Thyroid gland (tissue), 4 donors: ENCODE data around the gene FERMT3. TPM values are rescaled to one million over a fixed set of nuclear protein-coding genes. Genes with fewer than 3 reads are reported as not detected.

Source experiments
- DNase-seq, 2 donors: peaks; one replicate each; pipeline ENCODE4 v3.0.0-alpha.2; 2019
- H3K27ac ChIP-seq, 3 donors: fragments of 200-600 bp; sonication (generic); 1 replicate in 2 of 3; 2 replicates in 1 of 3; pipeline ENCODE4 v1.5.1; 2016 to 2019; ENCODE audit warnings: mild to moderate bottlenecking in 1 of 3, moderate library complexity in 1 of 3
- H3K27me3 ChIP-seq: fragments of 200-600 bp; sonication (generic); one replicate; pipeline ENCODE4 v1.5.1; 2019
- H3K36me3 ChIP-seq, 2 donors: fragments of 200-600 bp; sonication (generic); one replicate each; pipeline ENCODE4 v1.5.1; 2016 to 2019
- H3K4me1 ChIP-seq, 2 donors: fragments of 200-600 bp; sonication (generic); one replicate each; pipeline ENCODE4 v1.5.1; 2017 to 2019
- H3K4me3 ChIP-seq, 3 donors: fragments of 200-600 bp; sonication (generic); replicated peaks in 1 of 3; 1 replicate in 2 of 3; 2 replicates in 1 of 3; pipeline ENCODE4 v1.5.1; 2016; ENCODE audit warnings: mild to moderate bottlenecking in 1 of 3
- H3K9me3 ChIP-seq: fragments of 200-600 bp; sonication (generic); one replicate; pipeline ENCODE4 v1.5.1; 2017
- POLR2A ChIP-seq, 2 donors: fragments of 450-650 bp; IDR thresholded peaks; one replicate each; pipeline ENCODE4 v1.6.1; 2017; ENCODE audit warnings: antibody characterized with exemption in 2 of 2, mild to moderate bottlenecking in 2 of 2, moderate library complexity in 1 of 2
- WGBS, 2 donors: methylation state at CpG; one replicate each; pipeline ENCODE4 v1.1.5; 2017; 5-methylcytosine and 5-hydroxymethylcytosine counted together
- intact Hi-C: fragments of 100-400 bp; cut with DNase I; formaldehyde crosslinking; loops from one replicate; pipeline ENCODE4 v1.15.1; 2023
- total RNA-seq, 4 donors: library from RNA; depleted of rRNA; stranded (reverse); fragments of >200 nt; gene quantifications; one replicate each; pipeline ENCODE4 v1.2.3, GENCODE V29; 2016
- TF ChIP-seq, protein P1 (sequence below), 6 experiments: fragments of 200-600 bp in 3 of 6; fragments of 450-650 bp in 3 of 6; sonication (generic) in 3 of 6; IDR thresholded peaks; one replicate each; pipeline ENCODE4 v1.5.1; 2016 to 2019; ENCODE audit warnings: antibody characterized with exemption in 6 of 6, mild to moderate bottlenecking in 2 of 6, inconsistent platforms in 1 of 6, moderate library complexity in 1 of 6

Gene FERMT3
- total RNA-seq, 4 donors from 2014 or later = 7.6 to 13.9 (median 10.8) TPM

DNA sequence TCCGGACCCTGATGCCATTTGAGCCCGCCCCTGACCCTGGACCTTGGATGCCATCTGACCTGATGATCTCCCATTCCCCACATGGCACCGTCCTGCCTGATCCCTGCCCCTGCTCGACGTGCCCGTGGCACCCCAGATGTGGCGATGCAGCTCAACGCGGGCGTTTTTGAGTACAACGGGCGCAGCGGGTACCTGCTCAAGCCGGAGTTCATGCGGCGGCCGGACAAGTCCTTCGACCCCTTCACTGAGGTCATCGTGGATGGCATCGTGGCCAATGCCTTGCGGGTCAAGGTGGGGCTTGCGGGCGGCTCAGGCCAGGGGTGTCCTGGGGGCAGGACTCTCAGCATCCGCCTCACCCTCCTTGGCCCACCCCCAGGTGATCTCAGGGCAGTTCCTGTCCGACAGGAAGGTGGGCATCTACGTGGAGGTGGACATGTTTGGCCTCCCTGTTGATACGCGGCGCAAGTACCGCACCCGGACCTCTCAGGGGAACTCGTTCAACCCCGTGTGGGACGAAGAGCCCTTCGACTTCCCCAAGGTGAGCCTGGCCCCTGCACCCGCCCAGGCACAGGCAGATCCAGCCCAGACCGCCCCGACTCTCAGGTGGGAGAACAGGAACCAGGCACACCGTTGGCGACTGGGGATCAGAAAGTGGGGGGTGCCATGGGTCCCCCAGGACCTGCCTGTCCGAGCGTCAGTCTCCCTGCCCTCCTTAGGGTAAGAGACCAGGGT is 55.9 kb downstream of the FERMT3 start:
- Histone ChIP-seq H3K4me3 (no peak overlapping the region), H3K27ac (no peak overlapping the region), H3K36me3 (peaks cover 27 to 28% of the 10 kb centered on the region in 2 donors), H3K9me3 (no peaks in the 10 kb centered on the region), H3K4me1 (peaks cover 2 to 7% of the 10 kb centered on the region in 2 donors), H3K27me3 (no peaks in the 10 kb centered on the region)
- WGBS, 2 donors = 96 to 97% methylated on average over 20 to 40 of the region's 42 CpGs
- TF ChIP-seq, protein P1, sequence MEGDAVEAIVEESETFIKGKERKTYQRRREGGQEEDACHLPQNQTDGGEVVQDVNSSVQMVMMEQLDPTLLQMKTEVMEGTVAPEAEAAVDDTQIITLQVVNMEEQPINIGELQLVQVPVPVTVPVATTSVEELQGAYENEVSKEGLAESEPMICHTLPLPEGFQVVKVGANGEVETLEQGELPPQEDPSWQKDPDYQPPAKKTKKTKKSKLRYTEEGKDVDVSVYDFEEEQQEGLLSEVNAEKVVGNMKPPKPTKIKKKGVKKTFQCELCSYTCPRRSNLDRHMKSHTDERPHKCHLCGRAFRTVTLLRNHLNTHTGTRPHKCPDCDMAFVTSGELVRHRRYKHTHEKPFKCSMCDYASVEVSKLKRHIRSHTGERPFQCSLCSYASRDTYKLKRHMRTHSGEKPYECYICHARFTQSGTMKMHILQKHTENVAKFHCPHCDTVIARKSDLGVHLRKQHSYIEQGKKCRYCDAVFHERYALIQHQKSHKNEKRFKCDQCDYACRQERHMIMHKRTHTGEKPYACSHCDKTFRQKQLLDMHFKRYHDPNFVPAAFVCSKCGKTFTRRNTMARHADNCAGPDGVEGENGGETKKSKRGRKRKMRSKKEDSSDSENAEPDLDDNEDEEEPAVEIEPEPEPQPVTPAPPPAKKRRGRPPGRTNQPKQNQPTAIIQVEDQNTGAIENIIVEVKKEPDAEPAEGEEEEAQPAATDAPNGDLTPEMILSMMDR (IDR thresholded peaks at IDR 0.05) = no peak
- no peak for TF ChIP-seq POLR2A (IDR thresholded peaks at IDR 0.05)
- intact Hi-C loops = no loop called here
- DNase-seq = no peak

DNA sequence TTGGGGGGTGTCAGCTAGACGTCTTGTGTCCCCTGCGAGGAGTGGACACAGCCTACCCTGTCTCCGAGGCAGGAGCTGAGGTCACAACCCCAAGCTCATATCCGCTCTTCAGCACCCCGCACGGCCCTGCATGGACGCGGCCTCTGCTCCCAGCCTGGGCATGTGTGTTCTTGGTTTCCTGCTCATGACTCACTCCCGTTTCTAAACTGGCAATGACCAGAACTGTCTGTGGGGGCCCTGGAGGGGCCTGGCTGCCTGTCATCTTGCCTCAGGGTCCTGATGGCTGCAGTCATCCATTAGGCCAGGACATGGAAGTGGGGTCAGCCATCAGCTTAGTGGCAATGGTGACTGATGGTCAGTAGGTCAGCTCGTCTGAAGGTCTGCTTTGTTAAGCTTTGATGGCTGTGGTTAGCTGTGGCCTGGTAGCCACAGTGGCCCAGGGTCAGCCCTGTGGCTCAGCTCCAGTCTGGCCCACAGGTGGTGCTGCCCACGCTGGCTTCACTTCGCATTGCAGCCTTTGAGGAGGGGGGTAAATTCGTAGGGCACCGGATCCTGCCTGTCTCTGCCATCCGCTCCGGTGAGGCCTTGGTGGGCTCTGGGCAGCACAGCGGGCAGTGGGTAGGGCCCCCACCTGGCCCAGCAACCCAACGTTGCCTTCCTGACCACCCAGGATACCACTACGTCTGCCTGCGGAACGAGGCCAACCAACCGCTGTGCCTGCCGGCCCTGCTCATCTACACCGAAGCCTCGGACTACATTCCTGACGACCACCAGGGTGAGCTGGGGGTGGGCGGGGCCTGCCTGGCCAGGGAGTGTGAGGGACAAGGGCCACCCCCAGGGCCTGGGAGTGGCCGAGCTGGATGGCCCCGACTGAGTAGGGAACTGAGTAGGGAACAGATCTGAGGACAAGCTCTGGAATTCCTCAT is 56.8 kb downstream of the FERMT3 start:
- no peak overlapping the region for H3K4me3 ChIP-seq
- peaks cover 26% of the 10 kb centered on the region in 2 donors for H3K36me3 ChIP-seq
- intact Hi-C loops = no loop called here
- WGBS, 2 donors = 76 to 89% methylated on average over 17 to 19 of the region's 29 CpGs
- H3K27ac ChIP-seq = no peak overlapping the region
- no peak for DNase-seq
- TF ChIP-seq POLR2A (IDR thresholded peaks at IDR 0.05) = no peak
- peaks cover 11 to 15% of the 10 kb centered on the region in 2 donors for H3K4me1 ChIP-seq
- H3K27me3 ChIP-seq = no peaks in the 10 kb centered on the region
- H3K9me3 ChIP-seq = no peaks in the 10 kb centered on the region

DNA sequence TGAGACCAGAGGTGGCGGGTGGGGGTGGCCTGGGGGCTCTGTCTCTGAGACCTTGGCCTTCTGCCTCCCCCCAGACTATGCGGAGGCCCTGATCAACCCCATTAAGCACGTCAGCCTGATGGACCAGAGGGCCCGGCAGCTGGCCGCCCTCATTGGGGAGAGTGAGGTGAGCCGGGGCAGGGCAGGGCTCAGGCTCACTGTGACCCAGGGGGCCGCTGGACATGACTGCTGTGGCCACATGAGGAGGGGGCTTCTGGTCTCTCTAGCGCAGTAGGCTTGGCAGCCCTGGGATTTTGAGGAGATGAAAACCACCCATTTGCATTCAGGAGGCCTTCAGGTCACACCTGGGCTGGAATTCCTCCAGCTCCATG is 57.4 kb downstream of the FERMT3 start:
- Histone ChIP-seq H3K9me3 (no peaks in the 10 kb centered on the region), H3K27ac (no peak overlapping the region), H3K27me3 (no peaks in the 10 kb centered on the region), H3K36me3 (peaks cover 20% of the 10 kb centered on the region in 2 donors), H3K4me1 (peaks cover 17 to 22% of the 10 kb centered on the region in 2 donors), H3K4me3 (no peak overlapping the region)
- TF ChIP-seq, protein P1 (IDR thresholded peaks at IDR 0.05) = no peak
- no peak for TF ChIP-seq POLR2A (IDR thresholded peaks at IDR 0.05)
- WGBS, 2 donors = 98 to 100% methylated on average over 1 to 7 of the region's 8 CpGs
- no peak for DNase-seq
- intact Hi-C loops = no loop called here

DNA sequence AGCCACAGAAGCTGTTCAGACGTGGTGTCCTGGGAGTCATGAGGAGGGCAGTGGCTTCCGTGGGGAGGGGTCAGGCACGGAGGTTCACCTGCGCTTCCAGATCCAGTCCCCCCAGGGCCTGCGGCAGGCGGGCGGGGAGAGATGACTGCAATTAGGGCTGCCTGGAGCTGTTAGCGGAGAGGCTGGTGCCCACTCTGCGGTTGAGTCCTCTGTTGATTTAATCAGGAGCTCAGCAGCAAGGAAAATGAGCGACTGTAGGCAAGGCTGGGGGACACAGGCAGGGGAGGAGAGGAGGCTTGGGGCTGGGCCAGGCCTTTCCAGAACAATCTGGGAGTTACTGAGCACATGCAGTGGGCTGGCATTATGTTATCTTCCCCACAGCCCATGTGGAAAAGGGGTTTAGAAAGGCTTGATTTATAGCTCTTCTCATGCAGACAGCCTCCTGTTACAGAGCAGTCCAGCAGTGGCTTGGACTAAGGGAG is 57.9 kb downstream of the FERMT3 start:
- DNase-seq = no peak
- intact Hi-C loops = no loop called here
- 93 to 96% methylated on average over 10 of the region's 10 CpGs for WGBS, 2 donors
- H3K9me3 ChIP-seq = no peaks in the 10 kb centered on the region
- H3K27ac ChIP-seq = no peak overlapping the region
- H3K27me3 ChIP-seq = no peaks in the 10 kb centered on the region
- H3K36me3 ChIP-seq = peaks cover 16% of the 10 kb centered on the region in 2 donors
- peaks cover 18 to 26% of the 10 kb centered on the region in 2 donors for H3K4me1 ChIP-seq
- no peak overlapping the region for H3K4me3 ChIP-seq
- TF ChIP-seq, protein P1 (IDR thresholded peaks at IDR 0.05) = no peak
- no peak for TF ChIP-seq POLR2A (IDR thresholded peaks at IDR 0.05)

DNA sequence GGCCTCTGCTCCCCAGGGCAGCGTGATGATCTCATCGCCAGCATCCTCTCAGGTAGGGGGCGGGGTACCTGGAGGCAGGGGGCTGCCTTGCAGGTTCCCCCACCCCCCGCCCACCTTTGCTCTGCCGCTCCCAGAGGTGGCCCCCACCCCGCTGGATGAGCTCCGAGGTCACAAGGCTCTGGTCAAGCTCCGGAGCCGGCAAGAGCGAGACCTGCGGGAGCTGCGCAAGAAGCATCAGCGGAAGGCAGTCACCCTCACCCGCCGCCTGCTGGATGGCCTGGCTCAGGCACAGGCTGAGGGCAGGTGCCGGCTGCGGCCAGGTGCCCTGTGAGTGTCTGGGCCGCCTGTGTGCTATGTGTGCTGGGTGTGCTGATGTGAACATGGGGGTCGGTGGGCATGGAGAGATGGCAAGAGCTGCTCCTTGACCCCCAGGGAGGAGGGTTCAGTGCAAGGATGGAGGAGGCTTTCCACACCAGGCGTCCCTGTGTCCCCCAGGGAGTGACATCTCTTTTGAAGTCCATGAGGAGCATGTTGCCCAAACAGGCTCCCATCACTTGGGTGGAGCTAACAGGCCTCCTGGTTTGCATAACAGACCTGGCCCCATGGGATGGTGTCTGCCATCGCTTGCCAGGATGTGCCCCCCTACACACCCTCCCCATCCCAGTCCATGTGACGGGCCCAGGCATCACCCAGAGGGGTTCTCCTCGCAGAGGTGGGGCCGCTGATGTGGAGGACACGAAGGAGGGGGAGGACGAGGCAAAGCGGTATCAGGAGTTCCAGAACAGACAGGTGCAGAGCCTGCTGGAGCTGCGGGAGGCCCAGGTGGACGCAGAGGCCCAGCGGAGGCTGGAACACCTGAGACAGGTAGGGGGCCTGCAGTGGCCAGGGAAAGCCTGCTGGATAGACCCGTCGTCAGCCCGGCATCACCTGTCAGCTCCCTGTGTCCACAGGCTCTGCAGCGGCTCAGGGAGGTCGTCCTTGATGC is 58.9 kb downstream of the FERMT3 start:
- Histone ChIP-seq H3K9me3 (no peaks in the 10 kb centered on the region), H3K27me3 (no peaks in the 10 kb centered on the region), H3K27ac (no peak overlapping the region), H3K4me1 (peaks cover 18 to 26% of the 10 kb centered on the region in 2 donors), H3K36me3 (peaks cover 16% of the 10 kb centered on the region in 2 donors), H3K4me3 (no peak overlapping the region)
- 93 to 94% methylated on average over 26 to 32 of the region's 35 CpGs for WGBS, 2 donors
- intact Hi-C loops = no loop called here
- no peak for DNase-seq
- TF ChIP-seq POLR2A (IDR thresholded peaks at IDR 0.05) = no peak
- TF ChIP-seq, protein P1 (IDR thresholded peaks at IDR 0.05) = no peak
